H1 (cell line): ENCODE results near the gene GNG12. TPM values are rescaled to one million over a fixed set of nuclear protein-coding genes. Genes with fewer than 3 reads are reported as not detected.

Experiments used
- CTCF ChIA-PET: fragments of 300-600 bp; sonication (Branson Sonifier 250); formaldehyde crosslinking; loops from one replicate; lab custom pipeline; 2021; ENCODE audit not compliant: partially characterized antibody; lab: Charles Lee
- POLR2A ChIA-PET: fragments of 300-600 bp; sonication (Branson Sonifier 250); formaldehyde crosslinking; loops from one replicate; lab custom pipeline; 2021; ENCODE audit warnings: inconsistent platforms; ENCODE audit not compliant: partially characterized antibody; lab: Charles Lee
- DNase-seq, 2 experiments: peaks; one replicate each; pipeline versions ENCODE4 v3.0.0 to v3.0.0-alpha.2; 2010 to 2022; ENCODE audit warnings: low spot score in 2 of 2, low read depth in 1 of 2, mixed read lengths in 1 of 2
- FAIRE-seq: peaks from 2 replicates; lab custom pipeline; 2011; peaks lifted over from hg19 to GRCh38; lab: Jason Lieb, UNC
- H2AFZ ChIP-seq: 2 replicates; pipeline ENCODE4 v1.8.1; 2012; ENCODE audit warnings: low read length, inconsistent platforms
- H2AK5ac ChIP-seq: 2 replicates; pipeline ENCODE4 v1.6.1; 2013; ENCODE audit warnings: low read depth, low read length
- H2BK120ac ChIP-seq: replicated peaks from 2 replicates; pipeline ENCODE3; 2013; ENCODE audit warnings: low read depth, low read length, inconsistent platforms
- H2BK12ac ChIP-seq: 2 replicates; pipeline ENCODE4 v1.6.1; 2013; ENCODE audit warnings: low read depth, low read length
- H2BK15ac ChIP-seq: 2 replicates; pipeline ENCODE4 v1.6.1; 2013; ENCODE audit warnings: low read length
- H2BK20ac ChIP-seq: 2 replicates; pipeline ENCODE4 v1.6.1; 2013; ENCODE audit warnings: low read length
- H2BK5ac ChIP-seq: 2 replicates; pipeline ENCODE4 v1.6.1; 2013; ENCODE audit warnings: low read depth, low read length
- H3K14ac ChIP-seq: 2 replicates; pipeline ENCODE4 v1.6.1; 2013; ENCODE audit warnings: inconsistent platforms; ENCODE audit not compliant: insufficient read length
- H3K18ac ChIP-seq: 2 replicates; pipeline ENCODE4 v1.6.1; 2013; ENCODE audit warnings: low read length; ENCODE audit errors: extremely low read depth
- H3K23ac ChIP-seq: 2 replicates; pipeline ENCODE4 v1.6.1; 2013; ENCODE audit warnings: inconsistent platforms; ENCODE audit not compliant: insufficient read length
- H3K23me2 ChIP-seq: 2 replicates; pipeline ENCODE4 v1.6.1; 2013; ENCODE audit warnings: low read depth, low read length
- H3K27ac ChIP-seq: 2 replicates; pipeline ENCODE4 v1.6.1; 2011; ENCODE audit warnings: low read depth, low read length, inconsistent platforms
- H3K27me3 ChIP-seq, 4 experiments: replicated peaks in 1 of 4; 1 replicate in 1 of 4; 2 replicates in 3 of 4; pipeline versions ENCODE4 v1.6.1 to v1.8.1; 2011 to 2013; ENCODE audit warnings: low read length in 3 of 4, mild to moderate bottlenecking in 3 of 4, inconsistent platforms in 2 of 4, mixed read lengths in 2 of 4, moderate library complexity in 1 of 4; ENCODE audit not compliant: control insufficient read depth in 3 of 4, insufficient read depth in 3 of 4; ENCODE audit errors: extremely low read depth in 1 of 4
- H3K36me3 ChIP-seq, 4 experiments: 2 replicates each; pipeline versions ENCODE4 v1.6.1 to v1.8.1; 2011 to 2013; ENCODE audit warnings: mild to moderate bottlenecking in 4 of 4, low read length in 3 of 4, moderate library complexity in 2 of 4, control low read depth in 1 of 4, inconsistent platforms in 1 of 4; ENCODE audit not compliant: insufficient read depth in 4 of 4, control insufficient read depth in 2 of 4
- H3K4ac ChIP-seq: replicated peaks from 2 replicates; pipeline ENCODE3; 2013; ENCODE audit warnings: low read length, low read depth, mixed read lengths, inconsistent platforms; ENCODE audit not compliant: insufficient read length
- H3K4me1 ChIP-seq, 4 experiments: replicated peaks in 1 of 4; 1 replicate in 1 of 4; 2 replicates in 3 of 4; pipeline versions ENCODE4 v1.6.1 to v1.8.1; 2011 to 2013; ENCODE audit warnings: low read length in 3 of 4, inconsistent platforms in 2 of 4, mixed read lengths in 1 of 4; ENCODE audit not compliant: insufficient read depth in 4 of 4, control insufficient read depth in 3 of 4
- H3K4me2 ChIP-seq, 2 experiments: 2 replicates each; pipeline versions ENCODE4 v1.6.1 to v1.8.1; 2011 to 2013; ENCODE audit warnings: low read depth in 2 of 2, low read length in 2 of 2, control low read depth in 1 of 2, inconsistent platforms in 1 of 2, mild to moderate bottlenecking in 1 of 2; ENCODE audit not compliant: insufficient read depth in 1 of 2
- H3K4me3 ChIP-seq, 4 experiments: fragments of 200-600, 300-600 bp in 1 of 4; sonication (generic), shearing (Covaris generic), sonication (Bioruptor Twin) in 1 of 4; 2 replicates each; pipeline versions ENCODE4 v1.5.1 to v1.8.1; 2011 to 2016; ENCODE audit warnings: low read length in 4 of 4, low read depth in 3 of 4, control low read depth in 2 of 4, inconsistent platforms in 2 of 4, mild to moderate bottlenecking in 2 of 4, mixed read lengths in 1 of 4, moderate library complexity in 1 of 4; ENCODE audit not compliant: insufficient read depth in 2 of 4; ENCODE audit errors: extremely low read depth in 1 of 4
- H3K56ac ChIP-seq: replicated peaks from 2 replicates; pipeline ENCODE3; 2013; ENCODE audit warnings: low read depth, mild to moderate bottlenecking, mixed read lengths, low read length, inconsistent platforms; ENCODE audit not compliant: insufficient read length
- H3K79me1 ChIP-seq: 2 replicates; pipeline ENCODE4 v1.6.1; 2013; ENCODE audit warnings: low read depth, low read length, control low read depth
- H3K79me2 ChIP-seq, 2 experiments: 2 replicates each; pipeline versions ENCODE4 v1.6.1 to v1.8.1; 2012 to 2013; ENCODE audit warnings: low read length in 2 of 2, mild to moderate bottlenecking in 2 of 2, inconsistent platforms in 1 of 2; ENCODE audit not compliant: insufficient read depth in 2 of 2, control insufficient read depth in 1 of 2
- H3K9ac ChIP-seq, 4 experiments: replicated peaks in 1 of 4; 1 replicate in 1 of 4; 2 replicates in 3 of 4; pipeline versions ENCODE4 v1.6.1 to v1.8.1; 2011 to 2013; ENCODE audit warnings: low read depth in 3 of 4, low read length in 3 of 4, control low read depth in 2 of 4, mild to moderate bottlenecking in 2 of 4, moderate library complexity in 2 of 4, inconsistent platforms in 1 of 4; ENCODE audit errors: extremely low read depth in 1 of 4
- H3K9me3 ChIP-seq, 2 experiments: 2 replicates each; pipeline versions ENCODE4 v1.6.1 to v1.8.1; 2012 to 2013; ENCODE audit warnings: mild to moderate bottlenecking in 2 of 2, moderate library complexity in 2 of 2, control low read depth in 1 of 2, inconsistent platforms in 1 of 2, low read depth in 1 of 2, low read length in 1 of 2, mixed read lengths in 1 of 2; ENCODE audit not compliant: insufficient read depth in 2 of 2
- H4K20me1 ChIP-seq, 2 experiments: replicated peaks in 1 of 2; 2 replicates each; pipeline versions ENCODE3 to v1.8.1; 2011 to 2013; ENCODE audit warnings: inconsistent platforms in 2 of 2, low read length in 2 of 2, mild to moderate bottlenecking in 1 of 2; ENCODE audit not compliant: insufficient read depth in 2 of 2, control insufficient read depth in 1 of 2
- H4K5ac ChIP-seq: 2 replicates; pipeline ENCODE4 v1.6.1; 2013; ENCODE audit warnings: low read length, low read depth, mixed read lengths, inconsistent platforms; ENCODE audit not compliant: insufficient read length
- H4K8ac ChIP-seq: 2 replicates; pipeline ENCODE4 v1.8.0; 2013; ENCODE audit warnings: mild to moderate bottlenecking, moderate library complexity, low read length, inconsistent platforms; ENCODE audit not compliant: insufficient read depth; ENCODE audit errors: extremely low read depth
- H4K91ac ChIP-seq: replicated peaks from 2 replicates; pipeline ENCODE3; 2013; ENCODE audit warnings: low read length, mixed read lengths, inconsistent platforms; ENCODE audit not compliant: insufficient read length
- CEBPB ChIP-seq: IDR thresholded peaks from 2 replicates; pipeline ENCODE4 v1.6.1; 2012; ENCODE audit warnings: low read depth, low read length
- CREB1 ChIP-seq: IDR thresholded peaks from 2 replicates; pipeline ENCODE4 v1.6.1; 2012; ENCODE audit warnings: inconsistent platforms
- CTCF ChIP-seq, 3 experiments: IDR thresholded peaks; 1 replicate in 2 of 3; 2 replicates in 1 of 3; pipeline versions ENCODE4 v1.5.1 to v1.6.1; 2011; ENCODE audit warnings: low read length in 3 of 3, mild to moderate bottlenecking in 3 of 3, inconsistent platforms in 2 of 3, low read depth in 1 of 3, moderate library complexity in 1 of 3; ENCODE audit not compliant: insufficient read depth in 1 of 3; ENCODE audit errors: control extremely low read depth in 1 of 3
- JUND ChIP-seq: IDR thresholded peaks from 2 replicates; pipeline ENCODE4 v1.6.1; 2011; ENCODE audit warnings: mild to moderate bottlenecking, improper control_type of control experiment, low read length
- RAD21 ChIP-seq, 2 experiments: IDR thresholded peaks in 1 of 2; conservative IDR thresholded peaks in 1 of 2; 2 replicates each; pipeline ENCODE4 v1.6.1; 2011; ENCODE audit warnings: low read depth in 2 of 2, low read length in 2 of 2, improper control_type of control experiment in 1 of 2, inconsistent platforms in 1 of 2, mild to moderate bottlenecking in 1 of 2, moderate library complexity in 1 of 2
- WGBS, 2 experiments: shearing (Covaris generic) in 1 of 2; methylation state at CpG; one replicate each; pipeline versions ENCODE4 v1.1.6 to v1.1.7; 2013 to 2015; ENCODE audit warnings: low lambda C conversion rate in 2 of 2, mixed read lengths in 2 of 2, inconsistent platforms in 1 of 2, low coverage in 1 of 2, missing lambda C conversion rate in 1 of 2; ENCODE audit not compliant: insufficient replicate concordance in 2 of 2, insufficient coverage in 1 of 2, insufficient read length in 1 of 2; ENCODE audit errors: extremely low coverage in 1 of 2, missing lambda C conversion rate in 1 of 2; 5-methylcytosine and 5-hydroxymethylcytosine counted together
- polyA plus RNA-seq, 7 experiments: library from polyadenylated mRNA; depleted of rRNA in 3 of 7; stranded (reverse) in 5 of 7; unstranded in 2 of 7; fragments of >200 nt in 5 of 7; fragments of 200-250 nt in 2 of 7; gene quantifications; 1 replicate in 5 of 7; 2 replicates in 1 of 7; 4 replicates in 1 of 7; pipeline versions ENCODE4 v1.2.1 to v1.2.3, GENCODE V29; 2011 to 2013; ENCODE audit warnings: missing spikeins in 2 of 7, mixed read lengths in 2 of 7
- total RNA-seq: library from RNA; stranded (reverse); fragmentation: NEBNext Ultra II Directional; extraction: Animal tissue kit (Norgen Biotek cat#: 25700); gene quantifications from 2 replicates; pipeline ENCODE4 v1.2.1, GENCODE V29; 2021

GNG12 gene
- total and polyA plus RNA-seq, 2 of the 8 experiments (the other 6 are each of a cell fraction or from before 2014, with no cell fraction given), result 11.4 to 35.8 TPM

- WGBS, 2 experiments, result 85% methylated on average over 8 of the region's 8 CpGs; no CpG with 5 or more reads in 1 of the 2 experiments
- no peak overlapping the region for H3K56ac ChIP-seq
- no peak overlapping the region for H3K9ac ChIP-seq
- H2BK5ac ChIP-seq, result no peak overlapping the region
- no peak overlapping the region for H3K14ac ChIP-seq
- ChIA-PET CTCF (interaction anchor here (0.6 to 2.7 kb wide), 23 partner anchors 8 to 172 kb away, joined by 3 to 12 read pairs (median 4); no protein-coding TSS in a partner anchor), POLR2A (interaction anchor here (0.9 to 1.7 kb wide), 3 partner anchors 12 to 16 kb away, joined by 4 to 6 read pairs (median 5); partner anchors contain the start of gene GADD45A)
- H3K79me2 ChIP-seq, result no peaks in the 10 kb centered on the region
- H3K27me3 ChIP-seq, result no peaks in the 10 kb centered on the region
- no peaks in the 10 kb centered on the region for H3K79me1 ChIP-seq
- H3K4me2 ChIP-seq, result no peak overlapping the region
- no peak overlapping the region for H3K4me3 ChIP-seq
- H2AK5ac ChIP-seq, result 0 out of 2 replicates have a peak overlapping the region, but pooled peaks have one; percentile 20
- H3K36me3 ChIP-seq, result no peaks in the 10 kb centered on the region; a peak in 1 of 8 replicates
- H2BK12ac ChIP-seq, result no peak overlapping the region
- 0 out of 2 replicates have a peak overlapping the region, but pooled peaks have one; percentile 47 for H4K8ac ChIP-seq
- FAIRE-seq (peak; percentile 7), DNase-seq (peak in 1 of 2 experiments; percentile 31)
- no peaks in the 10 kb centered on the region for H3K9me3 ChIP-seq
- no peak overlapping the region for H3K4ac ChIP-seq
- H2BK15ac ChIP-seq, result no peak overlapping the region
- H3K27ac ChIP-seq, result no peak overlapping the region
- no peak overlapping the region for H3K18ac ChIP-seq
- no peak overlapping the region for H2AFZ ChIP-seq
- H4K5ac ChIP-seq, result no peak overlapping the region
- no peak overlapping the region for H4K91ac ChIP-seq
- peaks cover 0 to 3% (median 0%) of the 10 kb centered on the region in 4 experiments; a peak in 2 of 7 replicates for H3K4me1 ChIP-seq
- no peaks in the 10 kb centered on the region for H3K23me2 ChIP-seq
- no peaks in the 10 kb centered on the region for H4K20me1 ChIP-seq
- no peak overlapping the region for H2BK120ac ChIP-seq
- no peak overlapping the region for H2BK20ac ChIP-seq
- no peak overlapping the region for H3K23ac ChIP-seq
- TF ChIP-seq CTCF (IDR thresholded peaks at IDR 0.05; ENCODE audit: control extremely low read depth in 1 of 3, insufficient read depth in 1 of 3, low read depth in 1 of 3, low read length in 3 of 3) (peak; percentile 50 to 61 (median 52)), RAD21 (IDR thresholded peaks at IDR 0.05 in 1 of 2, conservative IDR thresholded peaks at IDR 0.05 in 1 of 2; ENCODE audit: low read depth in 2 of 2, low read length in 2 of 2) (peak; percentile 30 to 36), CEBPB (peak; percentile 41), CREB1 (peak; percentile 49; the same call in 1 of the 2 replicates), JUND (peak; percentile 66; the same call in 1 of the 2 replicates)
Measured at GRCh38 chr1:67700692-67701410, 132.4 kb downstream of the GNG12 start.
